SK-N-SH (cell line): ENCODE results near the gene USP48.

Experiments used
- GABPA ChIP-seq: IDR thresholded peaks from 2 replicates; pipeline ENCODE4 v1.4.0; 2012; ENCODE audit warnings: low read depth, mild to moderate bottlenecking
- JUND ChIP-seq: IDR thresholded peaks from 2 replicates; pipeline ENCODE4 v1.4.0; 2012
- POLR2AphosphoS5 ChIP-seq: IDR thresholded peaks from 2 replicates; pipeline ENCODE4 v1.6.1; 2012; ENCODE audit warnings: low read depth, low read length
- SIN3A ChIP-seq: IDR thresholded peaks from 2 replicates; pipeline ENCODE4 v1.6.1; 2012; ENCODE audit warnings: low read depth, mild to moderate bottlenecking, low read length, moderate library complexity, borderline replicate concordance
- YY1 ChIP-seq: IDR thresholded peaks from 2 replicates; pipeline ENCODE4 v1.4.0; 2012; ENCODE audit warnings: low read depth, mild to moderate bottlenecking
- TF ChIP-seq, protein P1 (sequence below): fragments of 200-600 bp; sonication (generic); IDR thresholded peaks from 2 replicates; pipeline ENCODE4 v1.6.1; 2017; ENCODE audit warnings: antibody characterized with exemption, mild to moderate bottlenecking, moderate library complexity
- TF ChIP-seq, protein P2 (sequence below): IDR thresholded peaks from 2 replicates; pipeline ENCODE4 v1.4.0; 2012; ENCODE audit warnings: low read depth, borderline replicate concordance

GRCh38 chr1:21783679-21784603 lies 992 bp upstream of the USP48 start:
- TF ChIP-seq, protein P1, sequence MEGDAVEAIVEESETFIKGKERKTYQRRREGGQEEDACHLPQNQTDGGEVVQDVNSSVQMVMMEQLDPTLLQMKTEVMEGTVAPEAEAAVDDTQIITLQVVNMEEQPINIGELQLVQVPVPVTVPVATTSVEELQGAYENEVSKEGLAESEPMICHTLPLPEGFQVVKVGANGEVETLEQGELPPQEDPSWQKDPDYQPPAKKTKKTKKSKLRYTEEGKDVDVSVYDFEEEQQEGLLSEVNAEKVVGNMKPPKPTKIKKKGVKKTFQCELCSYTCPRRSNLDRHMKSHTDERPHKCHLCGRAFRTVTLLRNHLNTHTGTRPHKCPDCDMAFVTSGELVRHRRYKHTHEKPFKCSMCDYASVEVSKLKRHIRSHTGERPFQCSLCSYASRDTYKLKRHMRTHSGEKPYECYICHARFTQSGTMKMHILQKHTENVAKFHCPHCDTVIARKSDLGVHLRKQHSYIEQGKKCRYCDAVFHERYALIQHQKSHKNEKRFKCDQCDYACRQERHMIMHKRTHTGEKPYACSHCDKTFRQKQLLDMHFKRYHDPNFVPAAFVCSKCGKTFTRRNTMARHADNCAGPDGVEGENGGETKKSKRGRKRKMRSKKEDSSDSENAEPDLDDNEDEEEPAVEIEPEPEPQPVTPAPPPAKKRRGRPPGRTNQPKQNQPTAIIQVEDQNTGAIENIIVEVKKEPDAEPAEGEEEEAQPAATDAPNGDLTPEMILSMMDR = no peak
- TF ChIP-seq SIN3A = no peak
- TF ChIP-seq, protein P2, sequence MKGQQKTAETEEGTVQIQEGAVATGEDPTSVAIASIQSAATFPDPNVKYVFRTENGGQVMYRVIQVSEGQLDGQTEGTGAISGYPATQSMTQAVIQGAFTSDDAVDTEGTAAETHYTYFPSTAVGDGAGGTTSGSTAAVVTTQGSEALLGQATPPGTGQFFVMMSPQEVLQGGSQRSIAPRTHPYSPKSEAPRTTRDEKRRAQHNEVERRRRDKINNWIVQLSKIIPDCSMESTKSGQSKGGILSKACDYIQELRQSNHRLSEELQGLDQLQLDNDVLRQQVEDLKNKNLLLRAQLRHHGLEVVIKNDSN = no peak; the same call in 1 of the 2 replicates
- no peak for TF ChIP-seq POLR2AphosphoS5
- TF ChIP-seq JUND = no peak
- TF ChIP-seq GABPA = no peak
- no peak for TF ChIP-seq YY1
